ENCODE results near the gene FMR1.

The FMR1 gene

GRCh38 chrX:147916375-147916968 lies 4.8 kb downstream of the FMR1 start:
- no peak for DNase-seq

- no peak for DNase-seq
Observed at GRCh38 chrX:147917700-147918695, 6.3 kb downstream of the FMR1 start.

GRCh38 chrX:147920161-147920666 lies 8.5 kb downstream of the FMR1 start:
- no peak for DNase-seq

DNA sequence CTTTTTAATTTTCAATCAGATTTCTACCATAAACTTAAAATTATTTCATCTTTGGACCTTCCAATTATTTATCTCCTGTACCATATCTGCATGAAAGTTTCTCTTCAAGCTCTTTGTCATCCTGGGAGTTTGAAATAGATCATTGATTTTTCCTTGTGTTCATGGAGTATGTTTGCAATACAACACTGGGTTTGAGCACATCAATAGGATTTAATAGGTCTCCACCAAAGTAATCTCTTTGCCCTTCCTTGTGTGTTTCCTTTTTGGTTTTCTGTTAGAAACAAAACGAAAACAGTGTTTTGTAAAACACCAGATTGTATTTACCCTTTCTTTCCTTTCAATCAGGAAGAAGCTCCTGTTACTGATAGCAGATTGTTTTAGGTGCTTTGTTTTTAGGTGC lies 11.9 kb downstream of the FMR1 start:
- DNase-seq: no peak

- no peak for DNase-seq
Observed at GRCh38 chrX:147927256-147927655, 15.5 kb downstream of the FMR1 start.

DNA sequence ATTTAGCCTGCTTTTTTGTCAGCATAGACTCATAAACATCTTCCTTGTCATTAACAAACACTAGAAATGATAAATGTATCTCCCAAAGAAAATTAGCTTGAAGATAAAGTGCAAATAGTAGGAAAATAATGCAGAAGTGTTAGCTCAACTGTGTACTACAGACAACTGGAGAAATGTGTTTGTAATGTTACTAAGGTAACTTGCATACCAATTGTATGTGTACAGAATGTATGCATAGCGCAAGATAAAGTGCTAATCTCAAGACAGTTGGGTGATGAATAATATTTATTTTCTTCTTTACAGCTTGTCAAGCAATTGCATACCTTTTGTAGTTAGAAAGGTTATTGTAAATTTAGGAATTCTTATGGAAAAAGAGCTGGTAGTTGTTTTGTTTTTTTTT lies 22.1 kb downstream of the FMR1 start:
- DNase-seq: no peak

GRCh38 chrX:147935156-147935758 lies 23.5 kb downstream of the FMR1 start:
- no peak for DNase-seq

- DNase-seq: no peak
Observed at GRCh38 chrX:147945286-147945685, 33.6 kb downstream of the FMR1 start.

DNA sequence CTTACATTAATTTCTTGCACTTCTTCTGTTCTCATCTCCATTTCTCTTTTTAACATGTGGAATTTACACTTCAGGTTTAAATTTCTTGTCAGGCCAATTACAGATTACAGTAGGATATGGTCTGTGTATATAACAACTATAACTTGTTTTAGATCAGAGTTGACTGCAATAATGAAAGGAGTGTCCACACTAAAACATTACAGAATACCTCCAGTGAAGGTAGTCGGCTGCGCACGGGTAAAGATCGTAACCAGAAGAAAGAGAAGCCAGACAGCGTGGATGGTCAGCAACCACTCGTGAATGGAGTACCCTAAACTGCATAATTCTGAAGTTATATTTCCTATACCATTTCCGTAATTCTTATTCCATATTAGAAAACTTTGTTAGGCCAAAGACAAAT lies 36.8 kb downstream of the FMR1 start:
- DNase-seq: no peak

- DNase-seq: no peak
Observed at GRCh38 chrX:147950352-147950751, 38.6 kb downstream of the FMR1 start.

DNA sequence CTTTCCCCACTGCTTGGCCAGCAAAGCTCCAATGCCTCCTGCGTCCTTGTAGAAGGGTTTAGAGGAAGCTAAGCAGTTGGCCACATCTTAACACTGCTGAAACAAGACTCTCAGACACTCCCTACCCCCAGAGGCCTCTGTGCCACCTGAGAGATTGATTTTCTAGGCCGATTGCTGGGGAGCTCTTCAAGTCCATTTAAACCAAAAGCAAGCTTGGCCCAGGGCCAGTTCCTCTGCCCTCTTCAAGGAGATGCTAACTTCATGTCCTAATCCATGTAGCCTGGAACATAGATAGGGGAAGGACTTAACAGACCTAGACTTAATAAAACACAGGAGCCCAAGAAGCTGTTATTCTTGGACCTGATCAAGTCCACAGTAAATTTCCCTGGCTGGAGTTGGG lies 42.3 kb downstream of the FMR1 start:
- DNase-seq: no peak

- no peak for DNase-seq
Observed at GRCh38 chrX:147957291-147957690, 45.6 kb downstream of the FMR1 start.

DNA sequence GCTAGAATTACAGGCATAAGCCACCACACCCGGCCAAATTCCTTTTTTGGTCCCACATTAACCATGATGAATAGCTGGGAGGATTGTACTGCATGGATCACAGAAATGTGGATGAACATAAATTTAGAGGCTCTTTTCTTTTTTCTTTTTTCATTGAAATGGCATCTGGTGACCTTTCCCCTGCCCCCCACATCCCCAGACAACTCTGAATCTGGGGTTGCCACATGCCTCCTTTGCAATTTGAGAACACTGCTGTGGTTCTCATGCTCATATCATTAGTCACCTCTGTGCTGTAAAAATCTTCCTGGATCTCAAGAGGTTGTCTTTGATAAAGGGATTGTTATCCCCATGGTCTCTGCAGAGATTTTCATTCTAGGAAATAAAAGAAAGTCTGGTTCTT lies 46.6 kb downstream of the FMR1 start:
- DNase-seq: no peak

GRCh38 chrX:147960722-147961121 lies 49.0 kb downstream of the FMR1 start:
- no peak for DNase-seq

- no peak for DNase-seq
Observed at GRCh38 chrX:147962476-147962875, 50.8 kb downstream of the FMR1 start.

DNA sequence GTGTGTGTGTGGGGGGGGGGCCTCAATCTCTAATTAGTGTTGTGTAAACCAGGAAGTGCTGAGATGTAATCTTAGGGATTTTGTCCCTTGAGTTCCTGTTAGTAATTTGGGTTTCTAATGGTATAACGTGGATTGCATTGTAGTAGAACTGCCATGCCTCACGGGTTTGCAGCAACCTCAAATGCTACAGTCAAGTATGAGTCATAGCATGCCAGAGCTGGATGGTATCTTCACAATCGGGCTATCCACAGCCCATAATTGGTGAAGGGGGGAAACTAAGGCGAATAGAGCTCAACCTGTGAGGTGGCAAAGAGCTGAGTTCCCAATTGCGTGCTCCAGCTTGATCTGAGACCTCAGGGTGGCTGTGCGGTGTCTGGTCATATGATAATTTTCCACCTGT lies 67.2 kb downstream of the FMR1 start:
- no peak for DNase-seq

- DNase-seq: no peak
Observed at GRCh38 chrX:147981038-147981752, 69.5 kb downstream of the FMR1 start, which contains the start of gene FMR1NB. Gene FMR1NB, plus strand, starts transcription at chrX:147981337. Its CDS starts 66 bp downstream, at chrX:147981403.

All from left hindlimb (tissue), 1 donor.